SK-N-SH treated with all-trans-retinoic acid at 6 μM for 48 hours (cell line): Measurements from ENCODE around the gene PIGU.

Experiments
- ATAC-seq: fragments of 200-7000 bp; cut with Tn5 transposase; 3 replicates; pipeline ENCODE4 v1.9.1; 2020; ENCODE audit warnings: mild to moderate bottlenecking, moderate library complexity
- ARNTL ChIP-seq: fragments of 450-650 bp; formaldehyde crosslinking; IDR thresholded peaks from 2 replicates; pipeline ENCODE4 v1.5.0; 2020; ENCODE audit warnings: low read depth, mild to moderate bottlenecking, moderate library complexity, borderline replicate concordance
- BACH2 ChIP-seq: fragments of 250-450 bp; sonication (Bioruptor Pico); IDR thresholded peaks from 2 replicates; pipeline ENCODE4 v1.9.0; 2021; ENCODE audit warnings: mild to moderate bottlenecking, borderline replicate concordance
- CSDC2 ChIP-seq: fragments of 250-450 bp; sonication (Bioruptor Pico); IDR thresholded peaks from 2 replicates; pipeline ENCODE4 v1.5.0; 2020; ENCODE audit warnings: mild to moderate bottlenecking, moderate library complexity
- ESRRG ChIP-seq: fragments of 250-450 bp; sonication (Bioruptor Pico); IDR thresholded peaks from 2 replicates; pipeline ENCODE4 v1.6.1; 2021; ENCODE audit warnings: mild to moderate bottlenecking
- GLIS3 ChIP-seq: fragments of 250-450 bp; sonication (Bioruptor Pico); IDR thresholded peaks from 2 replicates; pipeline ENCODE4 v1.5.0; 2020; ENCODE audit warnings: mild to moderate bottlenecking, moderate library complexity
- ISL1 ChIP-seq: fragments of 250-450 bp; sonication (Bioruptor Pico); IDR thresholded peaks from 2 replicates; pipeline ENCODE4 v2.1.2; 2022; ENCODE audit warnings: mild to moderate bottlenecking, moderate library complexity
- PATZ1 ChIP-seq: fragments of 250-450 bp; sonication (Bioruptor Pico); IDR thresholded peaks from 2 replicates; pipeline ENCODE4 v1.8.0; 2020; ENCODE audit warnings: mild to moderate bottlenecking, moderate library complexity, borderline replicate concordance
- PPARA ChIP-seq: fragments of 250-450 bp; sonication (Bioruptor Pico); IDR thresholded peaks from 2 replicates; pipeline ENCODE4 v1.5.0; 2020; ENCODE audit warnings: mild to moderate bottlenecking, borderline replicate concordance
- RARB ChIP-seq: fragments of 250-450 bp; sonication (Bioruptor Pico); IDR thresholded peaks from 2 replicates; pipeline ENCODE4 v1.8.0; 2021; ENCODE audit warnings: mild to moderate bottlenecking, moderate library complexity
- SNAI2 ChIP-seq: fragments of 250-450 bp; sonication (Bioruptor Pico); IDR thresholded peaks from 2 replicates; pipeline ENCODE4 v1.5.0; 2020; ENCODE audit warnings: mild to moderate bottlenecking, moderate library complexity
- TCF4 ChIP-seq: fragments of 250-450 bp; sonication (Bioruptor Pico); IDR thresholded peaks from 2 replicates; pipeline ENCODE4 v1.8.0; 2021; ENCODE audit warnings: mild to moderate bottlenecking, moderate library complexity, borderline replicate concordance
- TOX ChIP-seq: fragments of 250-450 bp; sonication (Bioruptor Pico); IDR thresholded peaks from 2 replicates; pipeline ENCODE4 v1.8.0; 2021; ENCODE audit warnings: mild to moderate bottlenecking, moderate library complexity, borderline replicate concordance
- ZFP3 ChIP-seq: fragments of 250-450 bp; sonication (Bioruptor Pico); IDR thresholded peaks from 2 replicates; pipeline ENCODE4 v1.5.0; 2020; ENCODE audit warnings: mild to moderate bottlenecking, moderate library complexity
- ZNF70 ChIP-seq: fragments of 450-650 bp; formaldehyde crosslinking; IDR thresholded peaks from 2 replicates; pipeline ENCODE4 v1.5.0; 2020; ENCODE audit warnings: mild to moderate bottlenecking, moderate library complexity
- ZNF8 ChIP-seq: fragments of 450-650 bp; formaldehyde crosslinking; IDR thresholded peaks from 2 replicates; pipeline ENCODE4 v1.5.0; 2020; ENCODE audit warnings: mild to moderate bottlenecking, moderate library complexity
- TF ChIP-seq, protein P1 (sequence below): fragments of 250-450 bp; sonication (Bioruptor Pico); IDR thresholded peaks from 2 replicates; pipeline ENCODE4 v1.5.1; 2021; ENCODE audit warnings: mild to moderate bottlenecking, moderate library complexity
- TF ChIP-seq, protein P2 (sequence below): fragments of 250-450 bp; sonication (Bioruptor Pico); IDR thresholded peaks from 2 replicates; pipeline ENCODE4 v1.5.0; 2020; ENCODE audit warnings: mild to moderate bottlenecking, moderate library complexity

Gene PIGU

DNA sequence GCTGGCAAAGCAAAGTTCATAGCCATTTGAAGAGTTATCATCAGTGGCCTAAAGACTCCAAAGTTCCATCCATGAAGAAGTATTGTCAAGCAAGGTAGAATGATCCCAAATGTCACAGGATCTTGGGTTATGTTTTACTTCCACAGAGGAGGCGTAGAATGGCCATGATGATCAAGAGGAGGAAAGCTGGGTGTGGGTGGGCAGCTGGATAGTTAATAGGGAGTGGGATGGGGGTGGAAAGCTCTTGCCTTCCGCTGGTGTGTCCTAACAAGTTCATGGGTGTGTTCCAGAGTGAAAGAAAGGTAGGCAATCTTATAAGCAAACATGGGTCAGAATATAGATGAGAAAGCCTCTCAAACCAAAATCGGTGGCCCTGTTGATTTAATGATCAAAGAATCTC is 38.4 kb downstream of the PIGU start:
- ATAC-seq, result no peak
- TF ChIP-seq ZNF70, result no peak
- TF ChIP-seq, protein P1, sequence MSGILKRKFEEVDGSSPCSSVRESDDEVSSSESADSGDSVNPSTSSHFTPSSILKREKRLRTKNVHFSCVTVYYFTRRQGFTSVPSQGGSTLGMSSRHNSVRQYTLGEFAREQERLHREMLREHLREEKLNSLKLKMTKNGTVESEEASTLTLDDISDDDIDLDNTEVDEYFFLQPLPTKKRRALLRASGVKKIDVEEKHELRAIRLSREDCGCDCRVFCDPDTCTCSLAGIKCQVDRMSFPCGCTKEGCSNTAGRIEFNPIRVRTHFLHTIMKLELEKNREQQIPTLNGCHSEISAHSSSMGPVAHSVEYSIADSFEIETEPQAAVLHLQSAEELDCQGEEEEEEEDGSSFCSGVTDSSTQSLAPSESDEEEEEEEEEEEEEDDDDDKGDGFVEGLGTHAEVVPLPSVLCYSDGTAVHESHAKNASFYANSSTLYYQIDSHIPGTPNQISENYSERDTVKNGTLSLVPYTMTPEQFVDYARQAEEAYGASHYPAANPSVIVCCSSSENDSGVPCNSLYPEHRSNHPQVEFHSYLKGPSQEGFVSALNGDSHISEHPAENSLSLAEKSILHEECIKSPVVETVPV (CRISPR knock-in tag), result no peak

- TF ChIP-seq ZNF70 (no peak), PATZ1 (no peak), ESRRG (CRISPR knock-in tag) (no peak), ISL1 (CRISPR knock-in tag) (no peak), PPARA (no peak), ARNTL (CRISPR knock-in tag) (no peak)
- TF ChIP-seq, protein P1 (CRISPR knock-in tag), result no peak
- no peak for ATAC-seq
Observed at GRCh38 chr20:34638039-34638292, 38.9 kb downstream of the PIGU start.

DNA sequence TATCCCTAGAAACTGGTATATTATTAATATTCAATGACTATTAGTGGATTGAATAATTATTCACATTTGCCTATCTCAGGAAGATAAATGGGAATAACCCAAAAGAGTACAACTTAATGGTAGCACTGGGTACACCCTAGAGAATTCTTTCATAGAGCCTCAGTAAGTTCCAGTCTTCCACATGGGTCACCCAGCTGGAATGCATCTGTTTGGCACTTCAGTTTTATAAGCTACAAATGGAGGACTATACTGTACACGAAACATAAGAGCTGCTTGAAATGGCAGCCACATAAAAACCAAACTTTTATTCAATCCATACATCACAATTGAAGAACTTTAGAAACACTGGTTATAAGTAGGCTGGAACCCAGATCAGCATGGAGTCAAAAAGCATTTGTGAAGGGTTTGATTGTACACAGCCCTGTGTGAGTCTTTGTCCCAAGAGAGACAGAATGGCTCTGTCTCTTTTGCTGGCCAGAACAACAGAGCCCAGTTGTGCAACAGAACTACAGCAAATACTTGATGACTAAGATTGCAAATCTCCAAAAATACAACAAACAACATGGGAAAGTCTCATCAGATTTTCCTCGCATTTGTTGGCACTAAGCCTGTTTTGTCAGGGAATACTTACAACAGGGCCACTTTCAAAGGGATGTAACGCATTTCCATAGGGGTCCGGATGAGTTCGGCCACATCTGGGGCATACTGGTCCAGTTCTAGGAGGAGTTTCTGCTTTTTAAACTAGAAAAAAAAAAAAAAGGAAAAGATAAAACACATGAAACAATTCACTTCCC is 39.5 kb downstream of the PIGU start:
- ATAC-seq, result no peak
- TF ChIP-seq ISL1 (CRISPR knock-in tag) (no peak), SNAI2 (CRISPR knock-in tag) (no peak), ESRRG (CRISPR knock-in tag) (no peak), PPARA (no peak), TCF4 (no peak)

DNA sequence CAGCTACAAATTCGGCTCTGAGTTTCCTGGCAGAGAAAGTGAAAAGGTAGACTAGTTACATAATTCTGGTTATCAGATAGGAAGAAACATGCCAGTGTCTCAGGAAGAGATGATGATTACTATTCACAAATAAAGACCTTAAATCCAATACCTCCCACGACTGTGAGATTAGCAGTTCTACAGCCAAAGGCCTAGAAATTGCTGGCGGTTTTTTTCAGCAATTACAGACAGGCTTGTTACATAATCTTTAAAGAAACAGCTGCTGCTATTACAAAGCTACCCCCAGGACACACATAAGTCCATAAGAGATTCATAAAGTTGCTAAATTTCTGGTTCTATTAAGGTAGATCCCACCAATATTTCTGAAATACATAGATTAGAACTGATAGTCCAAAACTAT is 40.2 kb downstream of the PIGU start:
- ATAC-seq, result no peak
- TF ChIP-seq TCF4, result no peak
- TF ChIP-seq ZNF70, result no peak
- no peak for TF ChIP-seq CSDC2 (CRISPR knock-in tag)
- no peak for TF ChIP-seq TOX (CRISPR knock-in tag)
- no peak for TF ChIP-seq ZFP3 (CRISPR knock-in tag)
- no peak for TF ChIP-seq RARB
- TF ChIP-seq ZNF8 (CRISPR knock-in tag), result no peak
- TF ChIP-seq, protein P1 (CRISPR knock-in tag), result no peak
- no peak for TF ChIP-seq PATZ1
- no peak for TF ChIP-seq BACH2 (CRISPR knock-in tag)
- TF ChIP-seq, protein P2, sequence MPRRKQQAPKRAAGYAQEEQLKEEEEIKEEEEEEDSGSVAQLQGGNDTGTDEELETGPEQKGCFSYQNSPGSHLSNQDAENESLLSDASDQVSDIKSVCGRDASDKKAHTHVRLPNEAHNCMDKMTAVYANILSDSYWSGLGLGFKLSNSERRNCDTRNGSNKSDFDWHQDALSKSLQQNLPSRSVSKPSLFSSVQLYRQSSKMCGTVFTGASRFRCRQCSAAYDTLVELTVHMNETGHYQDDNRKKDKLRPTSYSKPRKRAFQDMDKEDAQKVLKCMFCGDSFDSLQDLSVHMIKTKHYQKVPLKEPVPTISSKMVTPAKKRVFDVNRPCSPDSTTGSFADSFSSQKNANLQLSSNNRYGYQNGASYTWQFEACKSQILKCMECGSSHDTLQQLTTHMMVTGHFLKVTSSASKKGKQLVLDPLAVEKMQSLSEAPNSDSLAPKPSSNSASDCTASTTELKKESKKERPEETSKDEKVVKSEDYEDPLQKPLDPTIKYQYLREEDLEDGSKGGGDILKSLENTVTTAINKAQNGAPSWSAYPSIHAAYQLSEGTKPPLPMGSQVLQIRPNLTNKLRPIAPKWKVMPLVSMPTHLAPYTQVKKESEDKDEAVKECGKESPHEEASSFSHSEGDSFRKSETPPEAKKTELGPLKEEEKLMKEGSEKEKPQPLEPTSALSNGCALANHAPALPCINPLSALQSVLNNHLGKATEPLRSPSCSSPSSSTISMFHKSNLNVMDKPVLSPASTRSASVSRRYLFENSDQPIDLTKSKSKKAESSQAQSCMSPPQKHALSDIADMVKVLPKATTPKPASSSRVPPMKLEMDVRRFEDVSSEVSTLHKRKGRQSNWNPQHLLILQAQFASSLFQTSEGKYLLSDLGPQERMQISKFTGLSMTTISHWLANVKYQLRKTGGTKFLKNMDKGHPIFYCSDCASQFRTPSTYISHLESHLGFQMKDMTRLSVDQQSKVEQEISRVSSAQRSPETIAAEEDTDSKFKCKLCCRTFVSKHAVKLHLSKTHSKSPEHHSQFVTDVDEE (CRISPR knock-in tag), result no peak
- no peak for TF ChIP-seq GLIS3 (CRISPR knock-in tag)
